Hepatocyte (in vitro differentiated cells): Measurements from ENCODE around the gene ITGB1BP2.

Experiments used
- CTCF ChIP-seq: fragments of 200-600 bp; sonication (generic); IDR thresholded peaks from 2 replicates; pipeline ENCODE4 v1.5.1; 2016; ENCODE audit warnings: antibody characterized with exemption, mild to moderate bottlenecking; ENCODE audit not compliant: poor library complexity
- EZH2 ChIP-seq: fragments of 200-600 bp; sonication (generic); IDR thresholded peaks from 2 replicates; pipeline ENCODE4 v1.6.1; 2016; ENCODE audit warnings: antibody characterized with exemption, mild to moderate bottlenecking, borderline replicate concordance
- EZH2phosphoT487 ChIP-seq: fragments of 200-600 bp; sonication (generic); IDR thresholded peaks from one replicate; pipeline ENCODE4 v1.6.1; 2018; ENCODE audit warnings: antibody characterized with exemption, mild to moderate bottlenecking, low read depth, moderate library complexity; ENCODE audit not compliant: unreplicated experiment, severe bottlenecking

DNA sequence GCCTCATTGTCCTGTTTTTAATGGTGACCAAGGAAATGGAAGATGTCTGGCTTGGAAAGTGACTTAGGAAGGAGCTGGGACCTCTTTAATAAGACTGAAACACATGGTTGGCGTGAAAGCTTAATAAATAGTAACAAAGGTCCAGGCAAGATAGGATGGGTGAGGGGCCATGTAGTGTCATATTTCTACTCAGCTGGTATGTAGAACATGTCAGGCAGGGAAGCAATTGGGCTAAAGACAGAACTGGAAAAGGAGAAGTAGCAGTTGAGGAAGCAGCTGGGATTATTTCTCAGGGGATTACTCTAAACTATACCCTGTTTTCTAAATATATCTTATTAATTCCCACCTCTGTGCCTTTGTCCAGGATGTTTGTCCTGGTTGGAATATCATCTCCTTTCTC is 18.6 kb downstream of the ITGB1BP2 start:
- no peak for TF ChIP-seq EZH2
- no peak for TF ChIP-seq CTCF
- no peak for TF ChIP-seq EZH2phosphoT487
